Chondrocyte (in vitro differentiated cells): ENCODE measurements around the gene GPATCH4. TPM values are rescaled to one million over a fixed set of nuclear protein-coding genes. Genes with fewer than 3 reads are reported as not detected.
"Not testable (repeated sequence)": the region's sequence is repeated elsewhere in the genome, so short reads cannot be mapped to it uniquely, and the experiment has no call there.

Experiments used
- DNase-seq: peaks from one replicate; pipeline ENCODE4 v3.0.0; 2021; ENCODE audit warnings: mixed read lengths, low spot score
- H3K27ac Mint-ChIP-seq: one replicate; pipeline ENCODE4 v1.8.0; 2021; ENCODE audit warnings: mild to moderate bottlenecking, moderate library complexity, mixed read lengths; ENCODE audit not compliant: unreplicated experiment
- H3K27me3 Mint-ChIP-seq: 2 replicates; pipeline ENCODE4 v1.8.0; 2021; ENCODE audit warnings: low read depth, mixed read lengths
- H3K36me3 Mint-ChIP-seq: 2 replicates; pipeline ENCODE4 v1.8.0; 2021; ENCODE audit warnings: low read depth, mixed read lengths
- H3K4me1 Mint-ChIP-seq: 2 replicates; pipeline ENCODE4 v1.8.0; 2021; ENCODE audit warnings: low read depth, mild to moderate bottlenecking, mixed read lengths
- H3K4me3 Mint-ChIP-seq: one replicate; pipeline ENCODE4 v1.8.0; 2021; ENCODE audit warnings: mild to moderate bottlenecking, moderate library complexity, mixed read lengths; ENCODE audit not compliant: unreplicated experiment
- H3K9me3 Mint-ChIP-seq: 2 replicates; pipeline ENCODE4 v1.8.0; 2021; ENCODE audit warnings: low read depth, mixed read lengths
- CTCF ChIP-seq: fragments of 200-600 bp; sonication (generic); IDR thresholded peaks from 2 replicates; pipeline ENCODE4 v1.5.0; 2021; ENCODE audit warnings: antibody characterized with exemption, mild to moderate bottlenecking, moderate library complexity
- total RNA-seq: library from RNA; stranded (reverse); gene quantifications from 3 replicates; pipeline ENCODE4 v1.2.1, GENCODE V29; 2021

GPATCH4 gene
- total RNA-seq, 1 donor from 2014 or later, result 16.4 TPM

- no peak overlapping the region for H3K27ac Mint-ChIP-seq
- no peak for TF ChIP-seq CTCF
- no peaks in the 10 kb centered on the region for H3K27me3 Mint-ChIP-seq
- H3K9me3 Mint-ChIP-seq, result no peaks in the 10 kb centered on the region
- no peak for DNase-seq
- peaks cover 4% of the 10 kb centered on the region for H3K4me1 Mint-ChIP-seq
- H3K4me3 Mint-ChIP-seq, result no peak overlapping the region
- H3K36me3 Mint-ChIP-seq, result peaks cover 2% of the 10 kb centered on the region
Observed at GRCh38 chr1:156554971-156555370, 46.3 kb downstream of the GPATCH4 start.

- DNase-seq, result no peak
- no peak for TF ChIP-seq CTCF
- Mint-ChIP-seq H3K4me3 (no peak overlapping the region), H3K9me3 (no peaks in the 10 kb centered on the region), H3K4me1 (peaks cover 4% of the 10 kb centered on the region), H3K36me3 (peaks cover 2% of the 10 kb centered on the region), H3K27me3 (no peaks in the 10 kb centered on the region), H3K27ac (no peak overlapping the region)
Observed at GRCh38 chr1:156553860-156554485, 47.3 kb downstream of the GPATCH4 start.

GRCh38 chr1:156552937-156553336 lies 48.3 kb downstream of the GPATCH4 start:
- not testable (repeated sequence) for H3K9me3 Mint-ChIP-seq, H3K36me3 Mint-ChIP-seq, H3K4me3 Mint-ChIP-seq, H3K27me3 Mint-ChIP-seq, DNase-seq, H3K4me1 Mint-ChIP-seq, H3K27ac Mint-ChIP-seq

- Mint-ChIP-seq H3K4me3 (no peak overlapping the region), H3K4me1 (peaks cover 4% of the 10 kb centered on the region), H3K27ac (no peak overlapping the region), H3K27me3 (no peaks in the 10 kb centered on the region), H3K36me3 (peaks cover 2% of the 10 kb centered on the region), H3K9me3 (no peaks in the 10 kb centered on the region)
- no peak for DNase-seq
- TF ChIP-seq CTCF, result no peak
Observed at GRCh38 chr1:156552518-156552917, 48.8 kb downstream of the GPATCH4 start.

- DNase-seq, result no peak
Observed at GRCh38 chr1:156551869-156552268, 49.4 kb downstream of the GPATCH4 start.

More at GRCh38 chr1:156551869-156552268, 49.4 kb downstream of the GPATCH4 start:
- peaks cover 3% of the 10 kb centered on the region for H3K36me3 Mint-ChIP-seq
- no peak for TF ChIP-seq CTCF
- H3K27me3 Mint-ChIP-seq, result no peaks in the 10 kb centered on the region
- H3K4me1 Mint-ChIP-seq, result peaks cover 4% of the 10 kb centered on the region
- H3K9me3 Mint-ChIP-seq, result no peaks in the 10 kb centered on the region
- no peak overlapping the region for H3K27ac Mint-ChIP-seq
- no peak overlapping the region for H3K4me3 Mint-ChIP-seq
